ENCODE data around the gene LIF.
"Not testable (repeated sequence)": the region's sequence is repeated elsewhere in the genome, so short reads cannot be mapped to it uniquely, and the experiment has no call there.

Gene LIF

DNA sequence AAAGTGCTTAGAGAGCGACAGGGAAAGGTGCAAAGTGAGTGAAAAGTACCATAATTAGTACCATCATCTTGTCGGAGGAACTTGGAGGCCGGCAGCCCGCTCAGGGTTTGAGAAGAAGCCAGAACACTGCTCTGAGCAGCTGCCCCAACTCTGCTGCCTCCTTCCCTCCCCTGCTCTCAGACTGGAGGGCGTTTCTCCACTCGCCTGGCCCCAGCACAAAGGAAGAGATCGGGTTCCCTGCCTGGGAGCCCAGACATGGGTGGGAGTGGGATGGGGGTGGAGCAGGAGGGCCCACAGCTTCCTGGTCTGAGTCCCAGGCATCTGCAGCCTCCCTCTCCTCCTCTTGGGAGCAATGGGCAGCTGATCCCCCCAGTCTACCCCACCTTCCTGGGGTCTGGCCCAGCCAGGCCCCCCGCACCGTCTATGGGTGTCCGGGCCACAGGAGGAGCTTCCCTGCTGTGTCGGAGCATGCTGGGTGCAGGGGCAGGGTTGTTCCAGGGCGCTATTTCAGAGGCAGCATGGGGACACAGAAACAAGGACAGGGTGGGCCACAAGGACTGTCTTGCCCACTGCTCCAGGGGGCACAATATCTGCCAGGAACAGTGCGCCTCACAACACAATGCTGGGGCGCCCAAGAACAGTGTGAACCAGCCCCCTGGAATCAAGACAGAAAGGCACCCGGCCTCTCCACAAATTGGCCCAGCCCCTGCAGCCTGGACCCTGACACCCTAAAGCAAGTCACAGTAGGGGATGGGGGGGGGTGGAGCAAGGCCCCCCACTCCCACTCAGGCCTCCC lies 4.8 kb downstream of the LIF start:
- no peak for DNase-seq

DNA sequence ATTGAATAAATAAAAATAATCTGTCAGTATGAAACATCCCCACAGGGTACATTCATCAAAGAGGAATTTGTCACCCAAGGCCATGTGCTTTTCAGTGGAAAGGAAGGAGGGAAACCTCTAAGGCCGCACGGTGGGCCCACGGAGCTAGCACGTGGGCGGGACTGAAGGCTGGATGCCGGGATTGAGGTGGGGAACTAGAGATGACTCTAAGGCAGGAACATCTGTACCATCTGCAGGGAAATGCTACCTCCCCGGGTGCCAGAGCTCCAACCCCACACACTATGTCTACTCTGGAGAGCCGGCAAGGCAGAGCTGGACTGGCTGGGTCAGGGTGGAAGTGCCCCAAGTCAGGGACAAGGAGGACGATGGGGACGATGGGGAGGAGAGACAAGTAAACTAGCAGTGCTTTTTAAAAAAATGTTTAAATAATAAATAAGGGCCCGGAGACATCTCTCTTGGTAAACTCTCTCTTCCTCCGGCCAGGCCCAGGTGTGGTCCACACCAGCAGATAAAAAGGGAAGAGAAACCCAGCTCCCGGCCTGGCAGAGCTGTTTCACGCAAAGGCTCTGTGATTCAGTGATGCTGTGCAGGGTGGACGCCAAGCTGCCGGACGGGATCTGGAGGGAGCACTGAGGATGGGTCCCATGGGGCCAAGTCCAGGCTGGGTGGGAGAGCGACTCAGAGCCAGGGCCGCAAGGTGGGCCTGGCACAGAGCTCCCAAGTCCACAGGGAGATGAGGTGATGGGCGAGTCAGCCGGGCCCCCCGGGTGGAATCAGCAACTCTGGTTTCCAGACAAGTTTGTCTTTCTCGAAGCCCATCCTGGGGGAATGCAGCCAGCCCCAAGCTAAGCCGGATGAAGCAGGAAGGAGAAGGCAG lies 5.8 kb downstream of the LIF start:
- DNase-seq: no peak

DNA sequence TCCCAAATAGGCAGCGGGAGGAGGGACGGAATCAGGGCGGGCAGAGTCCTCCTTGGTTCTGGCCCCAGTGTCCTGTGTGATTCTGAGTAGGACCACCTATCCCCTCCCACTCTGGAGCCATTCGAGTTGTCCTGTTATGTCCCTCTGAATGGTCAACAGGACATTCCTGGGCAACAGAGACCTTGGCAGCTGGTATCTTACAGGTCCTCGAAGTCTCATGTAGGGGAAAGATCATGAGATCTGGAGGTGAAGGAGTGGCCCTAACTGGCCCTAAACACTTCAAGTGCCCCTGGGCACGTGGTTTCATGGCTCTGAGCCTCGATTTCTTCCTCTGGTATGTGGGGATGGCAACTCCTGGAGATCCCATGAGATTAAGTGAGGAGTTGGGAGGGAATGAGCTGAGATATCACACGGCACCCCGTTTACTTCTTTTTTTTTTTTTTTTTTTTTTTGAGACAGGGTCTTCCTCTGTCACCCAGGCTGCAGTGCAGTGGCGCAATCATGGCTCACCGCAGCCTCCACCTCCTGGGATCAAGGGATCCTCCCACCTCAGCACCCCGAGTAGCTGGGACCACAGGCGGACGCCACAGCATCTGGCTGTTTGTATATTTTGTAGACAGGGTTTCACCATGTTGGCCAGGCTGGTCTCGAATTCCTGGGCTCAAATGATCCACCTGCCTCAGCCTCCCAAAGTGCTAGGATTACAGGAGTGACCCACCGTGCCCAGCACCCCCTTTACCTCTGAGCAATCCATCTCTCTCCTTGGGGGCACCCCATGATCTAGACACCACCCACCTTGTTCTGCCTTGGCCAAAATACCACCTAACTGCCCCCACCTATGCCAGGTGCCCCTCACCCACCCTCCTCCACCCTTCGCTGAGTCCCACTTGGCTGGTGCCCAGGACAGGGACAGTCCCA lies 6.8 kb downstream of the LIF start:
- no peak for DNase-seq

DNA sequence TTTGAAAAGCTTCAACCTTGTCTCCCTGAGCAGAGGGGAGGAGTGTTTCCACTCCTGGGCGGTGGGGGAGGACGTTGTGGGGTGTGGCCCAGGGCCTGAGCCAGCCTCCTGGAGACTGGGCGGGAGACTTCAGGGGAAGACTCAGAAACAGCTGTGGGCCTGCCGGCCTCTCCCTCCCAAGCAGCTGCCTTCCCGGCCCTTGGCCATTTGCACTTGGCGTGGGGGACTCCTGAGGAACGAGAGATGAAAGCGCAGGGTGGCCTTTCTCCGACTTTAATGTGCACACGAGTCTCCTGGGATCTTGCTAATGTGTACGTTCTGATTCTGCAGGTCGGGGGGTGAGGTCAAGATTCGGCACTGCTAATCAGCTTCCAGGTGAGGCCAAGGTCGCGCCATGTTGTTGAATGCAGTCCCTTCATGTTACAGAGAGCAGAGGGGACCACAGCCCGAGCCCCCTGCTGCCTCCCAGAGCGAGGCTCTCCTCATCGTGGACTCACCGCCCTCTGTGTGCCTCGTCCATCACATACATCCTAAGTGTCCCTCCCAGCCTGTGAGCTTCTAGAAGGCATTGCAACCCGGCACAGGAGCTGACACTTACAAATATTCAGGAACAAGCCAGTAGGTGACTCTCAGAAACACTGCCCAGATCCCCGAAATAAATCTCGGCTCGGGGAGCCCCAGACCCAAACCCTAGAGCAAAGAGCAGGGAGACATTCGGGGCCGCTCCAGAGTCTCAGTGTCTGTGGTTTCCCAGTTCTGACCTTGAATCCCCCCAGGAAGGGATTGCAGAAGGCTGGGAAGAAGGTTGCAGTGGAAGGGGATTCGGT lies 7.7 kb downstream of the LIF start:
- DNase-seq: no peak

DNA sequence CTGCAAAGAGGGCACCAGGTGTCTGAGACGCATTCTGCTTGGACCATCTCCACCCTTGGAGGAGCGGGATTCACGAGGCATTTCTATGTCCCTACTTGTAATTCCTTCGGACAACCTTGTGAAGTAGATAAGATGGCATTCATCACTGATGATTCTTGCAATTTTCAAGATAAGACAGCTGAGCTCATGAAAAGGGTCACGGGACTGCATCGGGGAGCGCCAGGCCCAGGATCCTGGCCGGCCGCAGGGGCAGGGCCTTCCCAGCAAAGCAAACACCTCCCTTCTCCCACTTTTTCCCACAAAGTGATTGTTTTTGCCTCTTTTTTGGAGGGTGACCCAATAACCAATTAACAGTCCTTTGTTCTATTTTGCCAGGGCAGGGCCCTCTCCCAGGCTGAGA lies 8.4 kb downstream of the LIF start:
- no peak for DNase-seq

DNA sequence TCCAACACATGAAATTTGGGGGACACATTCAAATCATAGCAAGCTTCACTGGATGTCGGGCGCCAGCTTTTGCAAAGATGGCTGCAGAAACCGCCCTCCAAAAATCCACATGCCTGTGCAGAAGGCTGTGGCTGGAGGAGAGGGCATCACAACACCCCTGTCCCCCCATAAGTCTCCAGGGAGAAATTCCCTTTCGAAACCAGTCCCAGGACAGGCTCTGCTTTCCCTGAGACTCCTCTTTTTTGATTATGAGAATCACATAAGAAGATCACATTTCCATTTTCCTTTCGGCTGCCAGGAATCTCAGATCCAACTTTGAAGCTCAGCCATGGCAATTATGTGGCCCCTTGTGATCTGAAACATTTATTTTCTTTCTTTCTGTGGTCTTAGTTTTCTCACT lies 9.7 kb downstream of the LIF start:
- DNase-seq: no peak

DNA sequence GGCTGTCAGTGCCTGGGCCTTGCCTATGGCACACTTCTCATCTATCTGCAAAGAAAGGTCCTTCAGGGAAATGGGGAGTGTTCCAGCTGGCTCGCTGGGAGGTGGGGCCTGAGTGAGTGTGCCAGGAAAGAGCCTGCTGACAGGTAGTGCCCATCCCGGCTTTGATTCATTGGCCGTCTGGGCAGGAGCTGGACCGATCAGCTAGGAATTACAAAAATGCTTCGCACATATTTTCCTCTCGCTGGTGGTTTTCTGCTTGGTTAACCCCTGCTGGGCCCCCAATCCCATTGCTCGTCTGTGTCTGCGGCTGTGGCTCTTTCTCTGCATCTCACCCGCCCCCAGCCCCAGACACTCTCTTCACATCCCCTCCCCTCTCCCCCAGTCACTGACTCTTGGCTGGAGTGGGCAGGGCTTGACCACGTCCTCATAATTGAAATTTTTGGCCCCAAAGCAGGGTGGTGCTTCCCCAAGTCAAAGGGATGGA lies 10.8 kb downstream of the LIF start:
- DNase-seq: no peak

DNA sequence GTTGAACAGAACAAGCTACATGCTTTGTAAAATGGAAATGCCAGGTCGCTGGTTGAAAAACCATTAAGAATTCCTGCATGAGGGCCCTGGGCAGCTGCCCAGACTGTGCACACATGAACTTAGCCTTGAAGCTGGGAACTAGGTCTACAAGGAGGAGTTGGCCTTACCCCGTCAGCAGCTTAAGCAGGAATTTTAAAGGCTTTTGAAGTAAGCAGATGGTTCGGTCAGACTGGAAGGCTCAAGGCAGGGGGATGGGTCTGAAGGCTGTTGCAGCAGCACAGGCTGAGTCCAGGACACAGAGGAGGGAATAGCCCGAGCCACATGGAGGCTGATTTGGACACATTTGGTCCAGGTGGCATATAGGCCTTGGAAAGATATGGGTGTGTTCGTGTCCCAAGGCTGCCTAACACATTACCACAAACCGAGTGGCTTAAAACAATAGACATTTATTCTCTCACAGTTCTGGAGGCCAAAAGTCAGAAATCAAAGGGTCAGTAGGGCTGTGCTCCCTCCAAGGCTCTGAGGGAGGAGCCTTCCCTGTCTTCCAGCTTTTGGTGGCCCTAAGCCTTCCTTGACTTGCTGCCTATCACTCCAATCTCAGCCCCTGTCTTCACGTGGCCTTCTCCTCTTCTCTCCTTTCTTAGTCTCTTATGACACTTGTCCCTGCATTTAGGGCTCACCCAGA lies 11.6 kb downstream of the LIF start:
- no peak for DNase-seq

DNA sequence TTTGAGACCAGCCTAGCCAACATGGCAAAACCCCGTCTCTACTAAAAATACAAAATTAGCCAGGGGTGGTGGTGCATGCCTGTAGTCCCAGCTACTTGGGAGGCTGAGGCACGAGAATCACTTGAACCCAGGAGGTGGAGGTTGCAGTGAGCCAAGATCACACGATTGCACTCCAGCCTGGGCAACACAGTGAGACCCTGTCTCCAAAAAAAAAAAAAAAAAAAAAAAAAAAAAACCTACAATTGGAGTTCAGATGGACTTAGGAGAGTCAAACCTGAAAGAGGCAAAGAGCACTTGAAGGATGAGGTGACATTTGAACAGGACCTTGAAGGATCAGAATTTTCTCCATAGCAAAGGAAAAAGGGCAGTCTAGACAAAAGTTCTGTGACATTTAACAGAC lies 12.2 kb downstream of the LIF start:
- DNase-seq: not testable (repeated sequence)

DNA sequence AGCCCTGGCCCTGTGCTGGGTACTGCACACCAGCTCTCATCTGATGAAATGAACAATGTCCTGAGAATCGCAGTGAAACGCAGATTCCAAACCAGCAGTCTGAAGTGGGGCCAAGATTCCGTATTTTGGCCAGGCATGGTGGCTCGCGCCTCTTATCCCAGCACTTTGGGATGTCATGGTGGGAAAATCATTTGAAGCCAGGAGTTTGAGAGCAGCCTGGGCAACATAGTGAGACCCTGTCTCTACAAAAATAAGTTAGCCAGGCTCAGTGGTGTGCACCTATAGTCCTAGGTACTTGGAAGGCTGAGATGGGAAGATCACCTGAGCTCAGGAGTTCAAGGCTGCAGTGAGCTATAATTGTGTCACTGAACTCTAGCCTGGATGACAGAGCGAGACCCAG lies 13.0 kb downstream of the LIF start:
- no peak for DNase-seq

DNA sequence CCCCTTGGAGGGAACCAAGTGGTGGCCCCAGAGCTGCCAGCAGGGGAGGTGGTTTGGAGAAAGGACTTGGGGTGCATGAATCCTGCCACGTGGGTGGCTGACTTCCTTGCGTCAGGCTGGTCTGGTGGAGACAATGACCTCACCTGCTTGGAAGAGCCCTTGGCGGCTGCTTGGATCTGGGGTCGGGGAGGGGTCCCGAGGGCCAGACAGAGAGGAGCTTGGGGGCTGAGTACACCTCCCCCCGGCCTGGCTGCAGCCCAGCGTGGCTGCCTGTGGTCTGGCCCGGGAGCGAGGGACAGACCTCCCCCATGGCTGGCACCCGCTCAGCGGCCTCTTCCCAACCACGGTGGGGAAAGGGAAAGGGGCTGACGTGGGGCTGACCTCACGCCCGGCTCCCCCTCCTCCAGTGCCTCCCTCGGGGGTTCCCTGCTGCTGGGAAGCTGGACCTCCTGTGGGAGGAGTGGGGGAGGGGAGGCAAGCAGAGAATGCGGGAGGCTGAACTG lies 13.8 kb downstream of the LIF start:
- DNase-seq: no peak

DNA sequence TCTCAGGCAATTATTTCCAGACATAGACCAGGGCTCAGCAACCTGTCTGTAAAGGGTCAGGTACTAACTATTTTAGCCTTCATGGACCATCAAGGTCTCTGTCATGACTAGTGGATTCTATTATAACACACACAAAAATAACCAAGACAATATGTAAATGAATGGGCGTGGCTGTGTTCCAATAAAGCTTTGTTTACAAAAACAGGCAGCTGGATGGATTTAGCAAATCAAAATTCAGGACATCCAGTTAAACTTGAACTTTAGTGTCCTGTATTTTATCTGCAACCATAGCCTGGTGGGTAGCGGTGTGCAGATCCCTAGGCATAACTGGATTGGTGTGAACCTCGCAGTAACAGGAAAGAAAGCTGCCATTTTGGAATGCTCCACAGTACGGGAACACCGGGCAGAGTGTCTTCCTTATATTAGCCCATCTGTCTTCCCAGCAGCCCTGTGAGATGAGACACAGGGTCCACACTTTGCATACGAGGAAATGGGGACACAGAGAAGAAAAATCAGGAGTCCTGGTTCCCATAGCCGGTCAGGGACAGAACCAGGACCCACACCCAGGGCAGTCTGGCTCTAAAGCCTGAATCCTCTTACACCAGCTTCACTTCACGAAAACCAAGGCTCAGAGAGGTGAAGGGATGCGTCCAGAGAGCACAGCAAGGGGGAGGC lies 15.6 kb downstream of the LIF start:
- no peak for DNase-seq

DNA sequence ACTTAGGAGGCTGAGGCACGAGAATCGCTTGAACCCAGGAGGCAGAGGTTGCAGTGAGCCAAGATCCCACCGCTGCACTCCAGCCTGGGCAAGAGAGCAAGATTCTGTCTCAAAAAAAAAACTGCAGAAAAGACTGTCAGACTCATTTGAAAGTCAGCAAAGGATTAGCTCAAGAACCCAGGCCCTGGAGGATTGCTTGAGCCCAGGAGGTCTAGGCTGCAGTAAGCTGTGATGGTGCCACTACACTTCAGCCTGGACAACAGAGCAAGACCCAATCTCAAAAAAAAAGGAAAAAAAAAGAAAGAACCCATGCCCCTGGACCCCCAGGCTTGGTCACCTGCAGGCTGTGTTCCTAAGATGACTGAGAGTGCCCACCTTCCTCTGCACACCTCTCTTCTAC lies 16.2 kb downstream of the LIF start:
- DNase-seq: no peak

DNA sequence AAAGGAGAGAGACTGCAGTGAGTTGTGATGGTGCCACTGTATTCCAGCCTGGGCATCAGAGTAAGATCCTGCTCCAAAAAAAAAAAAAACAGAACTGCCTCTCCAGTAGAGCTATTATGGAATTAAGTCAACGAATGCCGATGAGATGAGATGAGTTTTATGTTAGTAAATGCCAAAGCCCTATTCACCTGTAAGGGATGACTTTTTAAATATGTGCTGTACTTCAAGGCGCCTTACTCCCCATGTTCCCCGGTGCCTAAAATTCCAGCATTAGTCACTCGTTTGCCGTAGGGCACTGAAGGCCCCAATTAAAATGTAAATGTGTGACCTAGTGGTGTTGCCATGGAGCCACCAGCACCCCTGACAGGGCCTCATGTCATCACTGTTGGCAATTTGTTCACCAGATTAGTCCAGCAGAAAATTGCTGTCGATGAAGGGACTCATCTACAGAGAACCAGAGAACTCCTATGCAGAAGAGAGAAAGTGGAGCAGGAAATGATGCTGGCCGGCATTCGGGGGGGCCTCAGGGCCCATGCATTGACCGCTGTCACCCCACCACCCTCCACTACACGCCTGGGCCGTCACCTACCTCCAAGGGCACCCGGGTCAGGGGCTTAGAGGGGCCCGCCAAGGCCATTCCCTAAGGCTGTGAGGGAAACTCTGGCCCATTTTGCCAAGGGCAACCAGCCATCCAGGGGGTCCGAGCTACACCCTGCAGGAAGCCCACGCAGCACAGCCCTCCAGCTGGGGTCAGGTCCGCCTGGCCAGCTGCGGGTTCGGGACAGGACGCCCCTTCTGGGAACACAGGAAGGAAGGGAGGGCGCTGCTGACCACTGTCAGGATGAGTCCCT lies 17.8 kb downstream of the LIF start:
- DNase-seq: no peak

DNA sequence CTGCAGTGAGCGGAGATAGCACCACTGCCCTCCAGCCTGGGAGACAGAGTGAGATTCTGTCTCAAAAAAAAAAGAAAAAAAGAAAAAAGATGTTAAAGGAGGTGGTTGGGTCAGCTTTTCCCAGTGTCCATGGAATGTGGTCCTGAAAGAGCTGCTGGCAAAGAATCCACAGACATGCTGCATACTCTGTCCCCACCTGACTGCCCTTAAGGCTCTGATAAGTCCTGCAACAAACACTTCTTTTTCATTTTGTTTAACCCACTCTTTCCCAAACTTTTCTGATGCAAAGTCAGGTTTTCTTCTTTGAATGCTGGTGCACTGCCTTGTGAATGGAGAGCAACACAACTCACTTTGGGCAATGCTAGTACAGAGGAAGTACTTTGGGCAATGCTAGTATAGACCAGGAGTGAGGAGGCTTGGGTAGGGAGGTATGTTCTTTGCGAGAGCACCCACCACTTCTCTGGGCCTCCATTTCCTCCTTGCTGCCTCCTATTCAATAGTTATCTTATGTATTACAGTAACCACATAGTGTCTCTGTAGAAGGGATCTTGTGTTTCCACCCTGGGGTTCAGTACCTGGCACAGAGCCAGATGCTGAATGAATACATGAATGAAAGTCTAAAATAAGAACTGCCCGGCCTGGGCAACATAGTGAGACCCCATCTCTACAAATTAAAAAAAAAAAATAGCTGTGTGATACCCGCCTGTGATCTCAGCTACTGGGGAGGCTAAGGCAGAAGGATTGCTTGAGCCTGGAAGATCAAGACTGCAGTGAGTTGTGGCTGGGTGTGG lies 18.9 kb downstream of the LIF start:
- peak in 2 of 6 experiments; percentile 7 to 10 for DNase-seq

DNA sequence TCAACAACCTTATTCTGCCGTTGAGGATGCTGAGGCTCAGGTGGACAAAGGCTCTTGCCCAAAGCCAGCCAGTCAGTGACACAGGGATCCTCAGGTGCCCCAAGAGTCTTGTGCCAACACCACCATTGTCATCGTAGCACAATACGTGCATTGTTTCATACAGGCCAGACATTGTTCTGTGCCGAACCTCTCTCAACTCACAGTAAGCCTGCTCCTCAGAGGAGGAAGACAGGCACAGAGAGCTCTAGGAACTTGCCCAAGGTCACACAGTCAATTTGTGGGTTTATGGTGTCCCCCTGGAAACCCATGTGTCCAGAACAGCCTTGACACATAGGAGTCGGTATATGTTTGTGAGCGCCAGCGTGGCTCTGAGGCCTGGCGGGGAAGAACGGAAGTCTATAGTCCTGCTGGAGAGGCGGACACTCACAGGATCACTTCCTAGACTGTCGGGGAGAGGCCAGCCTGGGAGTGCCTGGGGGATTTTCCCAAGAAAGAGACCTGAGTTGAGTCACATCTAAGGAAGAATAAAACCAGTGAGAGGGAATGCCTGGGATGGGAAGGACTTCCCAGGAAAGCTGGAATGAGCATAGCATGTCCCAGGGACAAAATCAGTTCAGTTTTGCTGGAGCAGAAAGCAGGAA lies 20.2 kb downstream of the LIF start:
- no peak for DNase-seq

DNA sequence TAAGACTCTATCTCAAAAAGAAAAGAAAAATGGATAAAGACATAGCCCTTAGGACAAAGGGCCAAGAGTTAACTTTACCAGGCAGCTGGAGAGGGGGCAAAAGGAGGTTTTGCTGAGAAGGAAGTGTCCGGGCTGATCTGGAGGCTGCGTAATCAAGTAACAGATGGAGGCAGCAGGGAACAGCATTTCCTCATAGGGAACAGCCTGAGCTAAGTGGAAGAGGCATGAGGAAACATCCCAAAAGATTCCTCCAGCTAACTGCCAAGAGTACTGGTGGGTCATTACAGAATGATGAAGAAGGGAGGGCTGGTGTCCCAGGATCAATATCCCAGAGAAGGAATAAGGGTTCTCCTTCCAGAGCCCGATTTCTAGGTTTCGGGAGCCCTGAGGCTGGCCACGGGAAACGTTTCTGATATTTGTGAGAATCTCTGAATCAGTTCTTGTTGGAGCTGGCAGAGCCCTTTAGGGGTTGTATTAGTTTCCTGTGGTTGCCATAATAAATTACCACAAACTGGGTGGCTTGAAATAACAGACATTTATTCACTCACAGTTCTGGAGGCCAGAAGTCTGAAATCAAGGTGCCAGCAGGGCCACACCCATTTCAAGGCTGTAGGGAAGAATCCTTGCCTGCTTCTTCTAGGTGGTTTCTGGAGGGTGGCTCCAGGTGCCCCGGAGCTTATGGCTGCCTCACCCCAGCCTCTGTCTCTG lies 21.2 kb downstream of the LIF start:
- DNase-seq: no peak
